GM12801 (cell line): Measurements from ENCODE around the gene OTUD5.

Experiments used
- TF ChIP-seq, protein P1 (sequence below): IDR thresholded peaks from one replicate; pipeline ENCODE4 v1.5.1; 2011; ENCODE audit warnings: control low read depth; ENCODE audit not compliant: insufficient read length; ENCODE audit errors: extremely low read depth

The OTUD5 gene

DNA sequence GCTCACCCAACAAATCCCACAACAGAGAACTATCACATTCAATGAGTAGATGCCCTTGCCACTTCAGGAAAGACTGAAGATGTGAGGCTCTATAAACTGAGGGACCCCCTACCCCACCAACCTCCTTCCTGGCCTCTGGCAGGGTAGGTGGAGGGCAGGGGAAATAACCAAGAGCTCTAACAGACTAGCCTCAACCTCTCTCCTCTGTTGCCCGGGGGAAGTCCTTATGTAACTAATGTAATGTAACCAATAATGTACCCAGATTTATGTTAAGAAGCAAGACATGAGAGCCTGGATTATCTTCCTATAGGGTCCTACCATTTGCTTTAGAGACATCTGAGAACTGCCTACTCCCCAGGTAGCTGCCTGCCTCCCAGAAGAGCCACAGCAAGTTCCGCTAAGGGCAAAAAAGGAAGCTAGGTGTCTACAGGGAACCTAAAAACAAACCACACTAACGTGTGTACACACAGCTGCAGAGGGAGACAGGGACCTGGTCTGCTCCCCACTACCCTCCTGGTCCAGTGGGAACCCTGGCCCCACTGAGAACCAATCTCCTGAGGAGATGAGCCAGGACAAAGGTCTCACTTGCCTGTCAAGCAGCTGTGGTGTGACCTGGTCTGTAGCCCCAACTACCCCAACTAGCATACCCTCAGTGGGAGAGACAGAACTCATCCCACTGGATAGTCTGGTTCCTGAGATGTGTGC is 17.7 kb downstream of the OTUD5 start:
- TF ChIP-seq, protein P1, sequence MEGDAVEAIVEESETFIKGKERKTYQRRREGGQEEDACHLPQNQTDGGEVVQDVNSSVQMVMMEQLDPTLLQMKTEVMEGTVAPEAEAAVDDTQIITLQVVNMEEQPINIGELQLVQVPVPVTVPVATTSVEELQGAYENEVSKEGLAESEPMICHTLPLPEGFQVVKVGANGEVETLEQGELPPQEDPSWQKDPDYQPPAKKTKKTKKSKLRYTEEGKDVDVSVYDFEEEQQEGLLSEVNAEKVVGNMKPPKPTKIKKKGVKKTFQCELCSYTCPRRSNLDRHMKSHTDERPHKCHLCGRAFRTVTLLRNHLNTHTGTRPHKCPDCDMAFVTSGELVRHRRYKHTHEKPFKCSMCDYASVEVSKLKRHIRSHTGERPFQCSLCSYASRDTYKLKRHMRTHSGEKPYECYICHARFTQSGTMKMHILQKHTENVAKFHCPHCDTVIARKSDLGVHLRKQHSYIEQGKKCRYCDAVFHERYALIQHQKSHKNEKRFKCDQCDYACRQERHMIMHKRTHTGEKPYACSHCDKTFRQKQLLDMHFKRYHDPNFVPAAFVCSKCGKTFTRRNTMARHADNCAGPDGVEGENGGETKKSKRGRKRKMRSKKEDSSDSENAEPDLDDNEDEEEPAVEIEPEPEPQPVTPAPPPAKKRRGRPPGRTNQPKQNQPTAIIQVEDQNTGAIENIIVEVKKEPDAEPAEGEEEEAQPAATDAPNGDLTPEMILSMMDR, result no peak

GRCh38 chrX:48938721-48939425 is 18.5 kb downstream of the OTUD5 start:
- TF ChIP-seq, protein P1, result no peak

GRCh38 chrX:48937054-48937907 is 20.1 kb downstream of the OTUD5 start:
- TF ChIP-seq, protein P1, result no peak

- TF ChIP-seq, protein P1, result no peak
Observed at GRCh38 chrX:48936429-48937053, 20.9 kb downstream of the OTUD5 start.

- TF ChIP-seq, protein P1, result no peak
Observed at GRCh38 chrX:48935301-48935670, 22.1 kb downstream of the OTUD5 start.

DNA sequence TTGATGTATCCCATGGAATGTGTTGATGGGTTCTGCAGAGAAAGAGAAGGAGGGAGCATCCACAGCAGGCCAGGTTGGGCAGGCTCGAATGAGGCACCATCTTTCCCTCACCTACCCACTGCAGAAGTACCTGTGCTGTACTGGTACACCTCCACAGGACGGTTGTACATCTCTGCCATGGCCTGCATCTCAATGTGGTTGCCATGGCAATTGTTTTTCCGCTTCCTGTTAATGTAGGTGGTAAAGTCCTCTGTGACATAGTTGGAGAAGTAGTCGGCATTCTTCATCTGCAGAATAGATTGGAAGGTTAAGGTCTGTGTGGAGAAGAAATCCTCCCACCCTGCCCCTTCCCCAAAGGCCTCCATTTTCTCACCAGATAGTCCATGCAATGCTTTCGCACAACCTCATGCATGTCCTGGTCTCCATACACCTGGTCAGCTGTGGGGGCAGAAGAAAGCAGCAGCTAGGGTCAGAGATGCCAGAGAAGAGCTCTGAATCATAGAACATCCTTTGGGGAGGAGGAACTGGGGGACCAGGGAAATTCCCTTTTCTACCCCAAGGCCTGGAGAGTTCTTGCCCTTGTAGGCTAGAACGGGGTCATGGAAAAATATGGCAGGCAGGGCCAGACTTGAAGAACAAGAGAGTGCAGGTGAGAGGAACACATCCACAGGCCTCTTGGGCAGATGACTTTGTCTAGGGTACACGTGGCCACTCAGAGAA is 22.7 kb downstream of the OTUD5 start:
- TF ChIP-seq, protein P1, result no peak
